Limb (tissue), 2 donors: ENCODE results near the gene TNS4.

ENCODE experiments used
- DNase-seq, 2 donors: peaks; one replicate each; pipeline ENCODE4 v3.0.0-alpha.2; 2016; ENCODE audit errors: extremely low spot score in 2 of 2

The TNS4 gene

GRCh38 chr17:40443196-40443987, 58.0 kb downstream of the TNS4 start, which contains the start of gene IGFBP4:
IGFBP4 (plus strand) TSS chr17:40443450; CDS start chr17:40443736, 286 bp downstream.
- peak; percentile 68 to 90 for DNase-seq

DNA sequence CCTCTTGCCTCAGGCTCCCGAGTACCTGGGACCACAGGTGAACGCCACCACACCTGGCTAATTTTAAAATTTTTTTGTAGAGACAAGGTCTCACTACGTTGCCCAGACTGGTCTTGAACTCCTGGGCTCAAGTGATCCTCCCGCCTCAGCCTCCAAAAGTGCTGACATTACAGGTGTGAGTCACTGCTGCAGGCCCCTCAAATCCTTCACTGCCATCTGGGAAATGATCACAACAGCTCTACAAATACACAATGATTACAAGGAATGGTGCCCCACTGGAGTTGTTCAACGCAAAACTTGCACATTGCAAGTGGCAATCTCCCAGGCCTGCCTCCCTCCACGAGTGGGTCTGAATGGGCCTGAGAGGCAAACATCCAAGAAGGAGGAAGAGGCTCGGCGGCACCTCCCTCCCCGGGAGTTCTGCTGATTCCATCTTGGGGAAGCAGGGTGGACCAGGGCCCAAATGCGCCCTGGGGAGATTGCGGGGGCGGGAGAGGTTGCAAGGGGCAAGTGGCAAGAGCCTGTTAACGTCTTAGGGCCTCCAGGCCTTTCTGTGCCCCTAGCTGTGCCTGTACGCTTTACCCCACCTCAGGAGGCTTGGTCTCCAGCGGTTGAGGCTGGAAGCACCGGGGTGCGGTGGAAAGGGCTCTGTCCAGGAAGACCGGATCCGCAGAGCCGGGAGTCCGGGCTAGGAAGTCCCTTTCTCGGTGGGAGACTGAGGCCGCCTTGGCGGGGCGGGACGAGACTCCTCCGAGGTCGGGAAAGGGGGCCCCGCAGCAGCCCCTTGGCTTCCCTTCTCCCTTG, 58.8 kb downstream of the TNS4 start:
- no peak for DNase-seq

- no peak for DNase-seq
Observed at GRCh38 chr17:40440166-40440565, 61.3 kb downstream of the TNS4 start.

DNA sequence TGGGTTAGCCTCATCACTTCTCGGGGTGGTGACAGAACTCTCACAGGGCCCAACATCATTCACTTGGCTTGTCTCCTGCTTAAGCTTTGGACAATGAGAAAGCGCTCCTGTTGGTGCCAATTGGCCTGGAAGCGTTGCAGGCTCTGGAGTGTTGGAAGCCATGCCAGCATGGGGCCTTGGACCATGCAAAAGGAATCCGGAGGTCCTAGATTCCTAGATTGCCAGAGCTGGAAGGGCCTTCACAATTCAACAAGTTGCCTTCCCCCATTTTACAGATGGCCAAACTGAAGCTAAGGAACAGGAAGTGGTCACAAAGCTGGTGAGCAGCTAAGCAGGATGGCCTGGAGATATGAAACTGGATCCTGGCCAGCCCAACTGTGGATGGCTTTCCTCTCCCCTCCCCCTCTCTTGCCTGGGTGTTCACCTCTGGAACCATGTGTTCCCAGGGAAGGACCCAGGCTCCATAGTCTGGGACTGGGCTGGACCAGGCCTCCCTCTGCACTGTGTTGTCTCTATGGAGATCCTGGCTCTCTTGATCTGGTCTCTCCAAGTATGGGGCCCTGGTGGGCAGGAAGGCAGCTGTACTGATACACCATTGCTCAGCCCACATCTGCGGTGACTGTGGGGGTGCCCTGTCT, 64.2 kb downstream of the TNS4 start:
- DNase-seq = no peak

GRCh38 chr17:40436636-40437035, 64.8 kb downstream of the TNS4 start:
- DNase-seq = no peak

GRCh38 chr17:40433551-40434415, 67.6 kb downstream of the TNS4 start:
- no peak for DNase-seq

DNA sequence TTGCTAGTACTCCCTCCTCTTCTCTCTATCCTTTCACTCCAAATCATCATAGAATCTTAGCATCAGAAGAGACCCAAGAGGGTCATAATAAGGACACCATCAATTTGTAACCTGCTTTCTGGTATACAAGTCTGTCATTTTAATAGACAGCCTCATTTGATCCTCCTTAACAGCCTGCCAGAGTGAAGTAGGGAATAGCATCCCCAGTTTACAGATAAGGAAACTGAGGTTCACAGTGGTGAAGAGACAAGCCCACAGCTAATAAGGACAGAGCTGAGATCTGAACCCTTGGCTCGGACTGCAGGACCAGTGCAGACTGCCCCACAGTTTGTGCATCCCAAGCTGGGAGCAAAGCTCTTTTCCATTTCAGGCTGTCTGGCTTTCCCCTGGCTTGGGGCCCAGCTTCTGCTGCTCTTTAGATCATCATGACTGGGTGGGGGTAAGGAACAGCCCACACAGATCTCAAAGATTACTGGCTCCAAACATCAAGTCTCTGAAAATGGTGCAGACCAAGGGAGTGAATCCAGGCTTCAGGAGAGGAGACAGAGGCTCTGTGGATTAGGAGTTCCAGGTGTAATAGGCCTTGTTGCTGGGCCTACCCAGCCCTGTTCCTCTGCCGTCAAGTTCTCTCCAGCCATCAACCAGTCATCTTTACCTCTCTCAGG, 68.4 kb downstream of the TNS4 start:
- peak in 1 of 2 donors; percentile 59 for DNase-seq

- no peak for DNase-seq
Observed at GRCh38 chr17:40431231-40431602, 70.2 kb downstream of the TNS4 start.

GRCh38 chr17:40430272-40431230, 70.9 kb downstream of the TNS4 start:
- no peak for DNase-seq

GRCh38 chr17:40427002-40427491, 74.4 kb downstream of the TNS4 start:
- no peak for DNase-seq
